ENCODE measurements around the gene ZNF280D.

Gene ZNF280D

GRCh38 chr15:56639631-56640030 is 93.7 kb downstream of the ZNF280D start:
- TF ChIP-seq FOXP2 (optimal IDR thresholded peaks at IDR 0.05; ENCODE audit: borderline replicate concordance, extremely low read depth, extremely low read length, insufficient read depth) (no peak), SIN3A (IDR thresholded peaks at IDR 0.05; ENCODE audit: borderline replicate concordance, insufficient read depth, low read length) (no peak), POLR2AphosphoS5 (IDR thresholded peaks at IDR 0.05; ENCODE audit: low read depth, low read length) (no peak), TAF1 (IDR thresholded peaks at IDR 0.05; ENCODE audit: borderline replicate concordance, insufficient read depth, low read length) (no peak), REST (IDR thresholded peaks at IDR 0.05; ENCODE audit: insufficient read depth in 1 of 2, low read depth in 2 of 2, low read length in 2 of 2) (no peak)

- TF ChIP-seq FOXP2 (optimal IDR thresholded peaks at IDR 0.05; ENCODE audit: borderline replicate concordance, extremely low read depth, extremely low read length, insufficient read depth) (no peak), REST (IDR thresholded peaks at IDR 0.05; ENCODE audit: insufficient read depth in 1 of 2, low read depth in 2 of 2, low read length in 2 of 2) (no peak), POLR2AphosphoS5 (IDR thresholded peaks at IDR 0.05; ENCODE audit: low read depth, low read length) (no peak), TAF1 (IDR thresholded peaks at IDR 0.05; ENCODE audit: borderline replicate concordance, insufficient read depth, low read length) (no peak), SIN3A (IDR thresholded peaks at IDR 0.05; ENCODE audit: borderline replicate concordance, insufficient read depth, low read length) (no peak)
Observed at GRCh38 chr15:56631765-56632164, 101.5 kb downstream of the ZNF280D start.

- TF ChIP-seq SIN3A (IDR thresholded peaks at IDR 0.05; ENCODE audit: borderline replicate concordance, insufficient read depth, low read length): no peak
- no peak for TF ChIP-seq REST (IDR thresholded peaks at IDR 0.05; ENCODE audit: insufficient read depth in 1 of 2, low read depth in 2 of 2, low read length in 2 of 2)
- no peak for TF ChIP-seq FOXP2 (optimal IDR thresholded peaks at IDR 0.05; ENCODE audit: borderline replicate concordance, extremely low read depth, extremely low read length, insufficient read depth)
- TF ChIP-seq POLR2AphosphoS5 (IDR thresholded peaks at IDR 0.05; ENCODE audit: low read depth, low read length): no peak
- TF ChIP-seq TAF1 (IDR thresholded peaks at IDR 0.05; ENCODE audit: borderline replicate concordance, insufficient read depth, low read length): no peak
Observed at GRCh38 chr15:56628893-56629532, 104.3 kb downstream of the ZNF280D start.

GRCh38 chr15:56619887-56620286 is 113.4 kb downstream of the ZNF280D start:
- no peak for TF ChIP-seq POLR2AphosphoS5 (IDR thresholded peaks at IDR 0.05; ENCODE audit: low read depth, low read length)

- TF ChIP-seq POLR2AphosphoS5 (IDR thresholded peaks at IDR 0.05; ENCODE audit: low read depth, low read length) (no peak), SIN3A (IDR thresholded peaks at IDR 0.05; ENCODE audit: borderline replicate concordance, insufficient read depth, low read length) (no peak), TAF1 (IDR thresholded peaks at IDR 0.05; ENCODE audit: borderline replicate concordance, insufficient read depth, low read length) (no peak), FOXP2 (optimal IDR thresholded peaks at IDR 0.05; ENCODE audit: borderline replicate concordance, extremely low read depth, extremely low read length, insufficient read depth) (no peak), REST (IDR thresholded peaks at IDR 0.05; ENCODE audit: insufficient read depth in 1 of 2, low read depth in 2 of 2, low read length in 2 of 2) (no peak)
Observed at GRCh38 chr15:56617628-56618027, 115.7 kb downstream of the ZNF280D start.
